HepG2 (cell line): ENCODE data around the gene CCNYL1. TPM values are rescaled to one million over a fixed set of nuclear protein-coding genes. Genes with fewer than 3 reads are reported as not detected.
A peak's percentile ranks its signal among the peaks of the same experiment; 100 is the strongest.

ENCODE experiments used
- ASH2L ChIP-seq: fragments of 300-600, 200-600 bp; sonication (generic); IDR thresholded peaks from 2 replicates; pipeline ENCODE4 v1.7.0; 2017; ENCODE audit warnings: low read depth, mild to moderate bottlenecking, moderate library complexity, mixed read lengths, low read length; ENCODE audit not compliant: insufficient read length
- BCLAF1 ChIP-seq: fragments of 450-650 bp; IDR thresholded peaks from 2 replicates; pipeline ENCODE4 v1.6.1; 2017; ENCODE audit warnings: mild to moderate bottlenecking
- BORCS8-MEF2B ChIP-seq: sonication (generic); formaldehyde crosslinking; IDR thresholded peaks from 2 replicates; pipeline ENCODE4 v1.8.0; 2022; ENCODE audit warnings: mild to moderate bottlenecking, missing genetic modification reagents
- FOXP1 ChIP-seq, 2 experiments: fragments of 450-650 bp in 1 of 2; IDR thresholded peaks; 2 replicates each; pipeline ENCODE4 v1.6.1; 2017 to 2018; ENCODE audit warnings: antibody characterized with exemption in 1 of 2
- GABPB1 ChIP-seq: IDR thresholded peaks from 2 replicates; pipeline ENCODE4 v1.6.1; 2016; ENCODE audit warnings: mild to moderate bottlenecking, missing genetic modification reagents, moderate library complexity, missing compliant biosample characterization
- GATAD2A ChIP-seq: IDR thresholded peaks from 2 replicates; pipeline ENCODE4 v1.6.1; 2016
- KLF15 ChIP-seq: sonication (generic); formaldehyde crosslinking; IDR thresholded peaks from 2 replicates; pipeline ENCODE4 v1.8.1; 2023; ENCODE audit warnings: borderline replicate concordance, mild to moderate bottlenecking, inconsistent platforms, missing genetic modification reagents, mixed read lengths
- MEIS1 ChIP-seq: sonication (generic); formaldehyde crosslinking; IDR thresholded peaks from 2 replicates; pipeline ENCODE4 v1.9.0; 2021; ENCODE audit warnings: mild to moderate bottlenecking, missing genetic modification reagents, moderate library complexity, borderline replicate concordance
- MTA1 ChIP-seq: sonication (generic); formaldehyde crosslinking; IDR thresholded peaks from 2 replicates; pipeline ENCODE4 v1.4.0; 2020; ENCODE audit warnings: missing genetic modification reagents, mild to moderate bottlenecking, borderline replicate concordance
- NR2C2 ChIP-seq: sonication (generic); formaldehyde crosslinking; IDR thresholded peaks from 2 replicates; pipeline ENCODE4 v1.4.0; 2020; ENCODE audit warnings: missing genetic modification reagents, mild to moderate bottlenecking, moderate library complexity, borderline replicate concordance
- PPARG ChIP-seq: conservative IDR thresholded peaks from 2 replicates; pipeline ENCODE4 v1.6.1; 2016; ENCODE audit warnings: missing biosample characterization, missing genetic modification reagents
- RNF2 ChIP-seq: fragments of 450-650 bp; conservative IDR thresholded peaks from 2 replicates; pipeline ENCODE4 v1.6.1; 2016; ENCODE audit warnings: low read depth
- RXRA ChIP-seq: sonication (generic); formaldehyde crosslinking; IDR thresholded peaks from 2 replicates; pipeline ENCODE4 v1.5.1; 2020; ENCODE audit warnings: missing genetic modification reagents
- TSC22D2 ChIP-seq: sonication (generic); formaldehyde crosslinking; IDR thresholded peaks from 2 replicates; pipeline ENCODE4 v1.5.1; 2020; ENCODE audit warnings: missing genetic modification reagents, mild to moderate bottlenecking, borderline replicate concordance
- ZNF263 ChIP-seq: sonication (generic); formaldehyde crosslinking; IDR thresholded peaks from 2 replicates; pipeline ENCODE4 v1.4.0; 2020; ENCODE audit warnings: missing genetic modification reagents
- ZNF382 ChIP-seq: sonication (generic); formaldehyde crosslinking; IDR thresholded peaks from 2 replicates; pipeline ENCODE4 v1.5.0; 2020; ENCODE audit warnings: missing genetic modification reagents, mild to moderate bottlenecking, borderline replicate concordance
- ZNF775 ChIP-seq: sonication (generic); formaldehyde crosslinking; IDR thresholded peaks from 2 replicates; pipeline ENCODE4 v1.4.0; 2020; ENCODE audit warnings: missing genetic modification reagents, mild to moderate bottlenecking, moderate library complexity, borderline replicate concordance
- ZZZ3 ChIP-seq: sonication (generic); formaldehyde crosslinking; IDR thresholded peaks from 2 replicates; pipeline ENCODE4 v1.4.0; 2020; ENCODE audit warnings: missing genetic modification reagents, mild to moderate bottlenecking, borderline replicate concordance
- polyA plus RNA-seq, 8 experiments: library from polyadenylated mRNA; depleted of rRNA in 3 of 8; stranded (reverse) in 7 of 8; unstranded in 1 of 8; fragments of >200 nt; fragmentation: Illumina TruSeq in 4 of 8; extraction: Trizol in 4 of 8; gene quantifications; 2 replicates each; pipeline versions ENCODE4 v1.2.1 to v1.2.3, GENCODE V29; 2011 to 2016; ENCODE audit warnings: low read depth in 4 of 8, missing spikeins in 1 of 8, mixed read lengths in 1 of 8; ENCODE audit not compliant: insufficient read depth in 1 of 8
- total RNA-seq, 5 experiments: library from RNA; depleted of rRNA; stranded (reverse); fragments of >200 nt; fragmentation: Illumina TruSeq; extraction: Trizol; gene quantifications; 2 replicates each; pipeline ENCODE4 v1.2.3, GENCODE V29; 2016; ENCODE audit warnings: low read depth in 1 of 5

Gene CCNYL1
- total and polyA plus RNA-seq, 2 of the 13 experiments (the other 11 are each of a cell fraction or from before 2014, with no cell fraction given): 12.5 to 16.2 TPM

DNA sequence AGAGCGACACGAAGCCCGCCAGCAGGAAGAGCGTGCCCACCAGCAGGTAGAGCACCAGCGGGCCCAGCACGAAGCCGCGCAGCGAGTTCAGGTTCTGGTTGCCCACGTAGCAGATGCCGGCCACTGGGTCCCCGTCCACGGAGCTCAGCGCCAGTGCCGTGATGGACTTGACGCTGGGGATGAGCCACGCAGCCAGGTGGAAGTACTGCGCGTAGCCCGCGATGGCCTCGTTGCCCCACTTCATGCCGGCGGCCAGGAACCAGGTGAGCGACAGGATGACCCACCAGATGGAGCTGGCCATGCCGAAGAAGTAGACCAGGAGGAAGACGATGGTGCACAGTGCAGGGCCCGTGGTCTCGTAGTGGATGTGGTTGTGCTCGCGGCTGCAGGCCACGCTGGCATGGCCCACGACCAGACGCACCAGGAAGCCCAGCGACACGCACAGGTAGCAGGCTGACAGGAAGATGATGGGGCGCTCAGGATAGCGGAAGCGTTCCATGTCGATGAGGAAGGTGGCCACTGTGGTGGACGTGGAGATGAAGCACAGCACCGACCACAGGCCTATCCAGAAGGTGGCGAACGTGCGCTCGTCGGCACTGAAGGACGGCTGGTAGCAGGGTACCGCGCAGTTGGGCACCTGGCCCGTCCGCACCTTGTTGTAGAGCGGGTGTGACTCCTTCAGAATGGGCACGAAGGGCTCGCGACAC is 56.2 kb downstream of the CCNYL1 start (continued):
- TF ChIP-seq ZZZ3 (CRISPR knock-in tag): peak; percentile 44; the same call in 1 of the 2 replicates
- peak; percentile 41; the same call in 1 of the 2 replicates for TF ChIP-seq NR2C2 (CRISPR knock-in tag)
- TF ChIP-seq PPARG: peak; percentile 32; the same call in 1 of the 2 replicates
- no peak for TF ChIP-seq ZNF382 (CRISPR knock-in tag)
- TF ChIP-seq RXRA (CRISPR knock-in tag): 0 out of 2 replicates have a peak, but pooled peaks have one; percentile 7
- 0 out of 2 replicates have a peak, but pooled peaks have one; percentile 18 for TF ChIP-seq TSC22D2 (CRISPR knock-in tag)
- no peak for TF ChIP-seq FOXP1 (IDR thresholded peaks at IDR 0.05)
- TF ChIP-seq FOXP1 (CRISPR knock-in tag; IDR thresholded peaks at IDR 0.05): peak; percentile 13; the same call in 1 of the 2 replicates
- no peak for TF ChIP-seq ZNF775 (CRISPR knock-in tag)
- TF ChIP-seq BORCS8-MEF2B (CRISPR knock-in tag): peak; percentile 35
- TF ChIP-seq GABPB1 (CRISPR knock-in tag): peak; percentile 59
- TF ChIP-seq ASH2L: no peak
- 0 out of 2 replicates have a peak, but pooled peaks have one; percentile 47 for TF ChIP-seq KLF15
- TF ChIP-seq ZNF263: 0 out of 2 replicates have a peak, but pooled peaks have one; percentile 32
- no peak for TF ChIP-seq BCLAF1
- 0 out of 2 replicates have a peak, but pooled peaks have one; percentile 19 for TF ChIP-seq RNF2
- TF ChIP-seq MTA1 (CRISPR knock-in tag): peak; percentile 25; the same call in 1 of the 2 replicates
- TF ChIP-seq MEIS1 (CRISPR knock-in tag): peak; percentile 78; the same call in 1 of the 2 replicates
- TF ChIP-seq GATAD2A (CRISPR knock-in tag): peak; percentile 85
